Omental fat pad (tissue), 4 donors: ENCODE measurements around the gene KMT5B. TPM values are rescaled to one million over a fixed set of nuclear protein-coding genes. Genes with fewer than 3 reads are reported as not detected.

Experiments
- ATAC-seq: fragments of 150-250 bp; one replicate; pipeline ENCODE4 v1.9.1; 2016; ENCODE audit warnings: mild to moderate bottlenecking, moderate library complexity; ENCODE audit not compliant: low FRiP score
- DNase-seq: peaks from one replicate; pipeline ENCODE4 v3.0.0-alpha.2; 2019; ENCODE audit warnings: low spot score
- CTCF ChIP-seq, 3 donors: fragments of 450-650 bp; IDR thresholded peaks; one replicate each; pipeline ENCODE4 v1.5.1; 2016 to 2017; ENCODE audit warnings: antibody characterized with exemption in 3 of 3, mild to moderate bottlenecking in 3 of 3, moderate library complexity in 2 of 3
- total RNA-seq, 4 donors: library from RNA; depleted of rRNA; stranded (reverse); fragments of >200 nt; gene quantifications; one replicate each; pipeline ENCODE4 v1.1.0, GENCODE V29; 2016

Gene KMT5B
- total RNA-seq, 4 donors from 2014 or later: 19.5 to 47.1 (median 32.1) TPM

DNA sequence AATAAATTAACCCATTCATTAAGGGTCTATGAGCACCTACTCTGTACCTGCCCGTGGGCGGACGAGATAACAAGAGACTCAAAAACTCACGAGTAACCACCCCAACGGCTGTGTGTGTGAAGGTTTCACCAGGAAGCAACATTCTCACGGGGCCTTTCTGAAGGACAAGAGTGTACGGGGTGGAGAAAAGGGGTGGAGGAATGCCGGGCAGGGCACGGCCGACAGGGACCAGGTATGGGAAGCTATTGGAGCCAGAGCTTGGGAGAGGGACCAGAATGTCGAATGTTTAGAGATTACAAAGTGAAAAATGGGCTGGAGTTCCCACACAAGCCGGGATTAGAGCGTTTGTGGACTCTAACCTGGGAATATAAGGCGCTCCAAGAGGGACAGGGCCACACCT, 1.6 kb downstream of the KMT5B start:
- no peak for DNase-seq
- no peak for ATAC-seq
- TF ChIP-seq CTCF (IDR thresholded peaks at IDR 0.05): no peak

GRCh38 chr11:68206211-68206610, 6.9 kb downstream of the KMT5B start:
- ATAC-seq (peak; percentile 42), DNase-seq (no peak)
- TF ChIP-seq CTCF (IDR thresholded peaks at IDR 0.05): peak in 2 of 3 donors; percentile 5 to 23

GRCh38 chr11:68204402-68204801, 8.7 kb downstream of the KMT5B start:
- DNase-seq: no peak
- ATAC-seq: no peak
- no peak for TF ChIP-seq CTCF (IDR thresholded peaks at IDR 0.05)

- no peak for DNase-seq
- no peak for TF ChIP-seq CTCF (IDR thresholded peaks at IDR 0.05)
- no peak for ATAC-seq
These were observed 10.9 kb downstream of the KMT5B start for GRCh38 chr11:68202165-68202564.

DNA sequence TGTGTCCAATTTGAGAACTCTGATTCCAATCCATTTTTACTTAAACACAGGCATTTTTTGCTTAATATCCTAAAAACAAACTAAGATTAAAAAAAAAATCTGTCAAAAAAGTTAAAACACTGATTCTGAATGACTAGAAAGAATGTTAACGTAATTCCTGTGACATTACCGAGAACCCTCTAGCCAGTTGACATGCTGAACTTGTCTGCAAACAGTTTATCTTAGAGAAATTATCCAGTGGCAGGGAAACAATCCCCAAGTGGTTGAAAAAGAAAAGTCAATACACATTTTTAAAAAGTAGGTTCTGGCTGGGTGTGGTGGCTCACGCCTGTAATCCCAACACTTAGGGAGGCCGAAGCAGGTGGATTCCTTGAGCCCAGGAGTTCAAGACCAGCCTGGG, 11.6 kb downstream of the KMT5B start:
- ATAC-seq: no peak
- DNase-seq: no peak
- no peak for TF ChIP-seq CTCF (IDR thresholded peaks at IDR 0.05)

DNA sequence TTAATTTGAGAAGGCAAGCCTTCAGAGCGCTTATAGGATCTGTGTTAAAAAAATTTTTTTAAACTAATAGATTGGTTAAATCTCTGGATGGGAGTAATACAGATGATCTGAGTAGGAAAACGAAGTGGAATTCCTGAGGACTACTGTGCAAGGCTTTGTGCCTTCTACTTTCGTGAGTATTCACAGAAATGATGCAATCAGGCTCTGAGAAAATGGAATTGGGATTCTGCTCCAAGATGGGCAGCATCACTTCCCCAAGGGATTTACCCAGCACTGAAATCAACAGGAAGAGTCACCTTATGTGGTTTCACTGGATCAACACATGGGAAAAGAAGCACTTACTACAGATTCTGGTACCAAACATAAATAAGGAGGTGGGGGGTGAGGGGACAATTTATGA, 12.5 kb downstream of the KMT5B start:
- ATAC-seq (no peak), DNase-seq (no peak)
- no peak for TF ChIP-seq CTCF (IDR thresholded peaks at IDR 0.05)

DNA sequence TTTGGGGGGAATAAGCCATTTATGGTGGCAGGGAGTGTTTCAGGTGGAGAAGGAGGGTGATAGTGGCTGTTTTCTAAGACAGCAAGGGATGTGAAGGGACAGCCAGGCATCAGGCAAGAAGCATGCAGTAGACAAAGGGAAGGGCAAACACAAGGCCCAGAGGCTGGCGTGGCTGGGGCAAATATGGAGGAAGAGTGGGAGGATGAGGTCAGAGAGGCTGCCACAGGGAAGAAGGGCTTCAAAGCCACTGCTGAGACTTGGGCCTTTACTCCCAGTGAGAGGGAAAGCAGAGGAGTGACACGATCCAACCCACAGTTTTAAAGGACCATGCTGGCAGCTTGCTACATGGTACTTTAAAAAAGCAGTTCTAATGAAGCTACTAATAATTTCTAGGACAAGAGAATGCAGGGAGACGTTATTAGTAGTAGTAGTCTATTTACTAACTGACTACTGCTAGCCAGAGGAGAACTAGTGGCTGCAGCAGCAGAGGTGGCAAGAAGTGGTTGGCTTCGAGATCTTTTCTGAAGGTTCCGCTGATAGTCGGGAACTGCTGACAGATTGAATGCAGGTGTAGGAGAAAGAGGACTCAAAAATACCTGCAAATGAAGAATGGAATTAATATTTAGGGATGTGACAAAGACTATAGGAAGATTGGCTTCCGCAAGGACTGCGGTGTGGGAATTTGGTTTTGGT, 13.7 kb downstream of the KMT5B start:
- ATAC-seq: no peak

More for the DNA sequence above, 13.7 kb downstream of the KMT5B start:
- TF ChIP-seq CTCF (IDR thresholded peaks at IDR 0.05): no peak
- DNase-seq: no peak
